ENCODE data around the gene TCAF2.
A peak's percentile ranks its signal among the peaks of the same experiment; 100 is the strongest.
"Not testable (repeated sequence)": the region's sequence is repeated elsewhere in the genome, so short reads cannot be mapped to it uniquely, and the experiment has no call there.

TCAF2 gene

DNA sequence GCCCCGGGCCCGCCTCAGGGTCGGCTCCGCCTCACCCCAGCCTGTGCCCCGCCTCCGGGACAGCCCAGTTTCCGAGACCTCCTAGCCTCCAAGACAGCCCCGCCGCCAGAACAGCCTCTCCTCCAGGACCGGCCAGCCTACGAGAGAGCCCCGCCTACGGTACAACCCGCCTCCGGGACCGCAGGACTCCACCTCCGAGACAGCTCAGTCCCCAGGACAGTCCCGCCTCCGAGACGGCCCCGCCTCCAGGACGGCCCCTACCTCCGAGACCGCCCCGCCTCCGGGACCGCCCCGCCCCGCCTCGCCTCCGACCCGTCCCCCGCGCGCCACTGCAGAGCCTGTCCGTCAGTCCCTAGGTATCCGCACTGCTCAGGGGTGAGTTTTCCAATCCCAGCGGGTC lies at the start of gene TCAF2:
TSS of gene TCAF2 (plus strand) at position 329 of the 400 bp plus-strand sequence.
- DNase-seq (ENCODE audit: low read depth) = peak; percentile 38

GRCh38 chr7:143571501-143571900 lies 49.3 kb upstream of the TCAF2 start, which contains the start of gene CTAGE15:
Gene CTAGE15 (plus strand): TSS chr7:143571801. CDS start chr7:143571818, 17 bp downstream.
- not testable (repeated sequence) for DNase-seq (ENCODE audit: low read depth)

DNA sequence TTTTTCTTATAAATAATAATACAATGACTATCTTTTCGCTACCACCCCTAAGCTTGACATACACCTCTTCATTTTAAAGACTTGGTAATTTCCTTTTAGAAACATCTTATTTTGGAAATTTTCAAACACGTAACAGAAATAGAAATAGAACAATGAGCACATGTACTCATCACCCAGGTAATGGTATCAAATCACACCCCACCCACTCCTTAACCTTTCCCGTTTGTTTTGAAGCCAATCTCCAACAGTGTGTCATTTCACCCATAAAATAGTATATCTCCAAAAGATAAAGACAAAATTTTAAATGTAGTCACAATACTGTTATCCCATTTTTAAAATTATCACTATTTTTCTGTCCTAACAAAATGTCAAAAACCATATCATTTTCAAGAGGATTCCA lies 32.6 kb upstream of the TCAF2 start:
- DNase-seq (ENCODE audit: low read depth) = not testable (repeated sequence)

DNA sequence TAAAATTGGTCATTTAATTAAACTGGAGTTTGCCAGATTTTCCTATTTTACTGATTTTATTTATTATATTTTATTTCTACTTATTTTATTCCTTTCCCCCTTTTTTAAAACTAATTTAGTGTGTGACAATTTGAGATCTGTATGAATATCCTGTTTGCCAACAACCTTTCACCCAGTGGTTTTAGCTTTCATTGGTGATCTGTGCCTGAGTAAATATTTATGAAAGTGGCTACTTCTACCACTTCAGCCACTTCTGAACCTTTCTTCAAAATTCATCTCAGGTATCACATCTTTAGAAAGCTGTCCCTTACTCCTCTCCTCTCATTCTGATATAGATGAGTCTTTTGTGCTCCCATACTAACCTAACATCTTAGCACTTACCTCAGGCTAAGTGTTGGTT lies 30.9 kb upstream of the TCAF2 start:
- not testable (repeated sequence) for DNase-seq (ENCODE audit: low read depth)

DNA sequence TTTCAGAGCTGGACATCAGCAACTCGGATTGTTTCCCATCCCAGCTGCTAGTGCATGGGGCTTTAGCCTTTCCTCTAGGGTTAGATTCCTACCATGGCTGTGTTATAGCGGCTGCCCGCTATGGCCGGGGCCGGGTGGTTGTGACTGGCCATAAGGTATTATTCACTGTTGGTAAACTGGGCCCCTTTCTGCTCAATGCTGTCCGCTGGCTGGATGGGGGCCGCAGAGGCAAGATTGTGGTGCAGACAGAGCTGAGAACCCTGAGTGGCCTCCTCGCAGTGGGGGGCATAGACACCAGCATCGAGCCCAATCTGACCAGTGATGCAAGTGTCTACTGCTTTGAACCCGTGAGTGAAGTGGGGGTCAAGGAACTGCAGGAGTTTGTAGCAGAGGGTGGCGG lies 22.7 kb upstream of the TCAF2 start:
- not testable (repeated sequence) for DNase-seq (ENCODE audit: low read depth)

DNA sequence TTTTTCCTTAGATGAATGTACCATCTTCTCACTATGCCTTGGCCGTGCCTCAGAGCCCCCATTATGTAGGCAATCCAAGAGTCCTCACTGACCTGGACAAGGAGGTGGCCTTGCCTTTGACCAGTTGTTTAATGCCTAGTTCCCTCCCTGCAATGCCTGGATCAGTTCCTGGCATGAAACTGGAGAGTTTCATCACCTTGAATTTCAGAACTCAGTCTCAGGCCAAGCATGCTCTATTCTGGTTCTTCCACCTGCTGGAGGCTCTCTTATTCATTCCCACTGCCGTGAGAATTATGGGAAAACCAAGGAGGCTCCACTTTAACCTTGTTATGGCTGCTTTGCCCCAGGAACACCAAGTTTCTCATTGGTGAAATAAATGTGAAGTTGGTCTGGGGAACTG lies 17.2 kb upstream of the TCAF2 start:
- not testable (repeated sequence) for DNase-seq (ENCODE audit: low read depth)

DNA sequence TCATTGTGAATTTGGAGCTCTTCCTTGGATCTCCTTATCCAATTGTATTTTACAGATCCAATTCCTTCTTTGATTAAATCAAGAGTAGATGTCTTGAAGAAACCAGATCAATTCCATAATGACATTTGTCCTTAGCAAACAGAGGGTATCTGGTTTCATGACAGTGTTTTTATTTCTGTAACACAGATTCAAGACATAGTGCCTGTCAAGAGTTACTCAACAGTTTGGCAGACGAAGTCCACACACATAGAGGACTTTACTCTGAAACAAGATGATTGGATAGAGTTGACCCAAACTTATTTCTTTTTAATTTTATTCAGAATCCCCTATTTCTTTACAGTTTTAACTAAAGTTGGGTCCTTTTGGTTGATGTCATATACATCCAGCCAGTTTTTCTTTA lies 14.7 kb upstream of the TCAF2 start:
- not testable (repeated sequence) for DNase-seq (ENCODE audit: low read depth)

DNA sequence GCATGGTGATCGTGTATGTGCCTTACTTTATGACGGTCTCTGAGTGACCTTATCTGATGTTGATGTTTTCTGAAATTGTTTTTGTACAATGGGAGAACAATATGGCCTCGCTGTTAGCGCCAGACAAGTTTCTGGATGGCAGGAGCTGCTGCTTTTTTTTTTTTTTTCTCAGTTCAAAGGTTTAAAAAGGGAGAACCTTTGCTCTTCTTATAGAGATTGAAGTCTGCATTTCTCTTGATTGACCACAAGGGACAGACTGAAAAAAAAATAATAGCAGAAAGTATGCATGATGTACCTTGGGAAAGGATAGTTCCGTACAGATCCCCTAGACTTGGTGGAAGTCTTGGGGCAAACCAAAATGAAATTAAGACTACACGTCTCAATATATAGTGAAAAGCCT lies 5.2 kb upstream of the TCAF2 start:
- DNase-seq (ENCODE audit: low read depth) = not testable (repeated sequence)

- DNase-seq (ENCODE audit: low read depth) = not testable (repeated sequence)
Measured at GRCh38 chr7:143617204-143617603, 3.6 kb upstream of the TCAF2 start.

DNA sequence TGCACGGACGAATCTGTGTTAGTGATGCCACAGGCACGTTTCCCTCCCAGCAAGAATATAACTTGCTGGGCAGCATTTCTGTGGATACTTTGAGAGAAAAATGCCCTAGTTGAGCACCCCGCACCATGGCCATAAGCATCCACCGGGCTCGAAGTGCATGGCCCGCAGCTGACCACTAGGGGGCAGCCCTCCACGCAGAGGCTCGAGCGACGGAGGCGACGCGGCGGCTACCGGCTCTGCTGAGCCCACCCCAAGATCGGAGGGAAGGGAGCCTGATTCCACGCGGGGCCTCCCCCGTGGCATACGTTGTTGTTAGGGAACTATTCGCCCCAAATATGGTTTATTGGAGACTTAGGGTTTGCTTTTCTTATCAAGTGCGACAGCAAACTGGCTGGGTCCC lies 716 bp upstream of the TCAF2 start:
- DNase-seq (ENCODE audit: low read depth) = not testable (repeated sequence)

DNA sequence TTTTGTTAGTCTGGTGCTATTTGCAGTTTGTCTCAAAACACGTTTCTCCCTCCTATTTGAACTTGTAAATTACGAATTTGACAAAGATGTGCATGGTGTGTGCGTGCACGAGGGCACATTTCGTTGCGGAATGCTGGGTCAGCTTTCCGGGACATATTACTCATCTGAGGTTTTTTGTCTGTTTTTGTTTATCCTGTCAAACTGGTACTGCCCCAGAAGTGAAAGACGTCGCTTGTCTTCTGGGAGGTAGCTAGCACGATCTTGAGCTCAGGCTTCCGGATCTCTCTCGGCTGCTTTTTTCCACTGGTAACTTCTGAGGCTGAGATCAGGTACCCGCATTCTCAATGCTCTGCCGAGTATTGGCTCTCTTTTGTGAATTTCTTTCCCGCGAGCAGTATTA lies 401 bp downstream of the TCAF2 start:
- DNase-seq (ENCODE audit: low read depth) = not testable (repeated sequence)

DNA sequence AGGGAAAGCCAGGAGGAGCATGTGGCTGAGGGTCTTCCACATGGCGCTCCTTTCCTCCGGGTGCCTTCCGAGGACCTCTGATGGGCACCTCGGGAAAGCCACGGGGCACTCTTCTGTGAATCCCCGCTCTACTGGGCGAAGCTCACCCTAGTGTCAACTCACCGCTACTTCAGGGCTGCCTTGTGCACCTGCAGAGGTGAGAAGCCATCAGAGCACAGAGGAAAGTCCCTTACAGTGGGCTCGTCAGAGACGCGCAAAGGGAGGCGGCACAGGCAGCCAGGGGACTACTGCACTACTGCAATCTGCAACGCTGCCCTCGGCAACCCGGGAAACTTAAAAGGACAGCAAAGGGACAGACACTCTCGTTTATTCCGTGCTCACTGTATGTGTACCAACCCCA lies 1.4 kb downstream of the TCAF2 start:
- not testable (repeated sequence) for DNase-seq (ENCODE audit: low read depth)

- not testable (repeated sequence) for DNase-seq (ENCODE audit: low read depth)
Measured at GRCh38 chr7:143630653-143631052, 9.9 kb downstream of the TCAF2 start.

- not testable (repeated sequence) for DNase-seq (ENCODE audit: low read depth)
Measured at GRCh38 chr7:143632506-143632905, 11.7 kb downstream of the TCAF2 start.

DNA sequence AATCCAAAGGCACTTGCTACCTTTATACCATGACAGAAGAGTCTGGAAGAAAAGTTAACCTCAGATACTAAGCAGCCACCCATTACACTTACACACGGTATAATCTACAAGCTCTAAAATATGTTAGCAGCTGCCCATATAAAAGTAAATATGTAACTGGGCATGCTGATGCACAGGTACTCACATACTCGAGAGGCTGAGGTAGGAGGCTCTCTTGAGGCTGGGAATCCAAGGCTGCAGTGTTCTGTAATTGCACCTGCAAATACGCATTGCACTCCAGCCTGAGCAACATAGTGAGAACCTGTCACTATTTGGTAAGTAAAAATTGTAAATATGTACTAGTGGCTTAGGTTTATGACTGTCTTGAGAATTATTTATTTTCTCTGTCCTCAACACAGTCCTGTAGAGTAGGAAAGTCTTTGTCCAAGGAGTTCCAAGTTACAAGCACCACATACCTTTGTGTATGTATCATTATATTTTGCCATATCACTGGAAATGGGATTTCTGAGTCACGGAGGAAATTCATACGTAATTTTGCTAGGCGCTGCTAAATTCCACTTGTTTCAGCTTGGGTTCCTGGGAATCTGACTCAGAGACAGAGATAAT lies 12.3 kb downstream of the TCAF2 start:
- DNase-seq (ENCODE audit: low read depth) = not testable (repeated sequence)

GRCh38 chr7:143635364-143636240 lies 14.8 kb downstream of the TCAF2 start:
- DNase-seq (ENCODE audit: low read depth) = not testable (repeated sequence)

DNA sequence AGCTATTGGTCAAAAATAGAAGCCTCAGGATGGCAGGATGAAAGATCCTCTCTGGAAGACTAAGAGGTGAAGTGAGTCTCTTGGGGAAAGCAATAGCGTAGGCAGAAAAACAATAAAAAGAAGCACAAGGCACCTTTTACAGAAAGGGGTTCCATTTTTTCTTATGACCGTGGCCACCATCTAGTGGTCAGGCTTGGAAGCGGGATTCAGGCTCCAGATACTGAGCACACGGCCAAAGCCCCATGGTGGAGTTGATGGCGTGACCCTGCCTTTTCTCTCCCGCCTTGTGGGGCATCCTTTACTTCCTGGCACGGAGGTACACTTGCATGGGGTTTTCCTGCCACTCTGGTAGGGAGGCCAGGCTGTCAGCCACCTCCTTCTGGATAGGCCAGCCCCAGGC lies 18.6 kb downstream of the TCAF2 start:
- DNase-seq (ENCODE audit: low read depth) = not testable (repeated sequence)

DNA sequence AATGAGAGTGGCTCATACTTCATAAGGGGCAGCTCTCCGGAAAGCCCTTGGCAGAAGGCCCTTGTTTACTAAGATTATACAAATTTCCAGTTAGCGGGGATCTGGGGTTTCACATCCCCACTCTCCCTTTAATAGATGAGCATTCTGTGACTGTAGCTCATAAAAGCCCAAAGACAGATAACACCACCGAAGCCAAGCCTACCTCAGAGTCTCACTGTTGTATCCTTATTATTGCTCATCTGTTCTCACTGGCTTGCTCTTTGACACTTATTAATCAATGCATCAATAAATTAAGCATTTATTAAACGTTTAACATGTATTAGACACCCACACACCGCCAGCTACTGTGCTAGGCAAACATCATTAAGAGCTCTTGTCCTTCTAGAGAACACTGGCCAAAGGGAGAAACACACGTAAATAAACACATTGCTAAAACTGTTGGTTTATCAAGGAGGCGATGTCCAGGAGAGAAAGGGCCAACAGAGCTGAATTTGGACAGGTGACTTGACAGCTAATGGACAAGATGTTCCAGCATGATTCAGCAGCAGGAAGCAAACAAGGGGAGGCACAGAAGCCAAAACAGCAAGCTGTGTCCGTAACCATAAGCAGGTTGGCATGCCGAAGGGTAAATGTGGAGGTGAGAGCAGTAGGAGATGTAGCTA lies 19.9 kb downstream of the TCAF2 start:
- not testable (repeated sequence) for DNase-seq (ENCODE audit: low read depth)

DNA sequence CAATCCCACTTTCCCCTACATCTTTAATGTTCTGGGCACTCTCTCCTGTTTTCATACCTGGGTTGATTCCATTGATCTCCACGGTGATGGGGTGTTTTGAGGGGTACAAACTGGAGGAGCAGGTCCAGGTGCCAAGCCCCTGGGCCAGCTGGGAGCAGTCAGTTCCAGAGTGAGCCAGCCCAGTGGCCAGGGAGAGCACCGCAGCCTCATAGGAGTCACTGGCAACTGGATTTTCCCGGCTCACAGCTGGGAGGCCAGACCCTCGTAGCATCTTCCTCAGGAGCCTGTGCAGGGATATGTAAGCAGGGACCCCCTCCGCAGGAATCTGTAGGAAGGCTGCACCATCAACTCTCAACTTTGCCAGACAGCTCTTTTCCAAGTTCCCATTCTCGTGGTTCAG lies 25.8 kb downstream of the TCAF2 start:
- DNase-seq (ENCODE audit: low read depth) = not testable (repeated sequence)

DNA sequence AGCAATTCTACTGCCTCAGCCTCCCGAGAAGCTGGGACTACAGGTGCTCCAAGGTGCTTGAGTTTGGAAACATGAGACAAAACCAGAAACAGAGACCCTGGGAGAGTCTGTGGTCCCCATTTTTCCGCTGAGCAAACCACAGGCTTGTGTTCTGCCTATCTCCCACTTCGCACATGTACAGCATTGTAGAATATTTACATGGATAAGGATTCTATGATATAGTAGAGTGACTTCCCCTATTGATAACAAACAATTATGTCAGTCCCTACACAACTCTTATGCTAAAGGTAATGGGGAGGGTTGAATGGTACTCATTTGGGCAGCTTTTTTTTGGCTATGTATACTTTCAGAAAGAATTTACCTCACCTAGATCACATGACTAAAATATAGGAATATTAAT lies 29.1 kb downstream of the TCAF2 start:
- DNase-seq (ENCODE audit: low read depth) = not testable (repeated sequence)

DNA sequence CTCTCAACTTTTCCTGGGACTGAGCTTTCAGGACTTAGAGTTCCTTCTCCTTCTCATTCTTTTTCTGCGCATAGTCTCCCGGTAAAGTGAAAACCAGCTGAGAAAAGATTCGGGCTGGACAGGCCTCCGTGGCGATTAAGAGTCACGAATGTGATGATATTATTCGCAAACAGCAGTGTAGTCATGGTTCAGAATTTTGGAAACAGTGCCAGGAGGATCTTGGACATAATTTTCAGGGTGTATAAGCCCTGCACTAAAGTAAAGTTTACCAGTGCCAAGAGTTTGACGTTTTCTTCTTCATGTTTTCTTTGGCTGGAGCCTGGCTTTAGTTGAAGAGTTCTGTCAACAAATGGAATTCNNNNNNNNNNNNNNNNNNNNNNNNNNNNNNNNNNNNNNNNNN lies 29.7 kb downstream of the TCAF2 start:
- DNase-seq (ENCODE audit: low read depth) = not testable (repeated sequence)
